ENCODE measurements around the gene IPMK. TPM values are rescaled to one million over a fixed set of nuclear protein-coding genes. Genes with fewer than 3 reads are reported as not detected.
"Not testable (repeated sequence)": the region's sequence is repeated elsewhere in the genome, so short reads cannot be mapped to it uniquely, and the experiment has no call there.

Gene IPMK
- total and polyA plus RNA-seq, 8 donors = 4.7 to 8.1 (median 6.9) TPM

DNA sequence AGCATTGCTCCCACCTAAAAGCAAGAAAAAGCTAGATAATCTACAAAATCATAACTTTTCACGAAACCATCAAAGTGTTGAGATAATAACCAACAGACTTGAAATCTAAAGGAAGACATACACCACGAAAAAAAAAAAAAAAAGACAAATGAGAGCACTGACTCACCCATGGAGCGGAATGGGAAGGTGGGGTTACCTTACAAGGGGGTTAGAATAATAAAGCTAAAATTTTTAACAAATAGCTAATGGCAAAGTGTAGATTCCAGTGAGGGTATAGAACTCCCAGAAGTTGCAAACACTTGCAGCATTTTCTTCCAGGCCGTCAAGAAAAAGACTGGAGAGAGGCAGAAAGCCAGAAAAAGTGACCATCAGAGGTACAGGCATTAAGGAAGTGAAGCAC lies 27.2 kb downstream of the IPMK start:
- Histone ChIP-seq H3K9me3 (no peaks in the 10 kb centered on the region), H3K4me3 (no peak overlapping the region), H3K36me3 (peaks cover 0 to 18% of the 10 kb centered on the region in 2 donors), H3K27me3 (no peaks in the 10 kb centered on the region), H3K27ac (no peak overlapping the region), H3K4me1 (no peaks in the 10 kb centered on the region)
- TF ChIP-seq, protein P1, sequence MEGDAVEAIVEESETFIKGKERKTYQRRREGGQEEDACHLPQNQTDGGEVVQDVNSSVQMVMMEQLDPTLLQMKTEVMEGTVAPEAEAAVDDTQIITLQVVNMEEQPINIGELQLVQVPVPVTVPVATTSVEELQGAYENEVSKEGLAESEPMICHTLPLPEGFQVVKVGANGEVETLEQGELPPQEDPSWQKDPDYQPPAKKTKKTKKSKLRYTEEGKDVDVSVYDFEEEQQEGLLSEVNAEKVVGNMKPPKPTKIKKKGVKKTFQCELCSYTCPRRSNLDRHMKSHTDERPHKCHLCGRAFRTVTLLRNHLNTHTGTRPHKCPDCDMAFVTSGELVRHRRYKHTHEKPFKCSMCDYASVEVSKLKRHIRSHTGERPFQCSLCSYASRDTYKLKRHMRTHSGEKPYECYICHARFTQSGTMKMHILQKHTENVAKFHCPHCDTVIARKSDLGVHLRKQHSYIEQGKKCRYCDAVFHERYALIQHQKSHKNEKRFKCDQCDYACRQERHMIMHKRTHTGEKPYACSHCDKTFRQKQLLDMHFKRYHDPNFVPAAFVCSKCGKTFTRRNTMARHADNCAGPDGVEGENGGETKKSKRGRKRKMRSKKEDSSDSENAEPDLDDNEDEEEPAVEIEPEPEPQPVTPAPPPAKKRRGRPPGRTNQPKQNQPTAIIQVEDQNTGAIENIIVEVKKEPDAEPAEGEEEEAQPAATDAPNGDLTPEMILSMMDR (IDR thresholded peaks at IDR 0.05) = no peak
- no peak for DNase-seq
- intact Hi-C loops (cut with DNase I) = no loop called here
- no peak for ATAC-seq

DNA sequence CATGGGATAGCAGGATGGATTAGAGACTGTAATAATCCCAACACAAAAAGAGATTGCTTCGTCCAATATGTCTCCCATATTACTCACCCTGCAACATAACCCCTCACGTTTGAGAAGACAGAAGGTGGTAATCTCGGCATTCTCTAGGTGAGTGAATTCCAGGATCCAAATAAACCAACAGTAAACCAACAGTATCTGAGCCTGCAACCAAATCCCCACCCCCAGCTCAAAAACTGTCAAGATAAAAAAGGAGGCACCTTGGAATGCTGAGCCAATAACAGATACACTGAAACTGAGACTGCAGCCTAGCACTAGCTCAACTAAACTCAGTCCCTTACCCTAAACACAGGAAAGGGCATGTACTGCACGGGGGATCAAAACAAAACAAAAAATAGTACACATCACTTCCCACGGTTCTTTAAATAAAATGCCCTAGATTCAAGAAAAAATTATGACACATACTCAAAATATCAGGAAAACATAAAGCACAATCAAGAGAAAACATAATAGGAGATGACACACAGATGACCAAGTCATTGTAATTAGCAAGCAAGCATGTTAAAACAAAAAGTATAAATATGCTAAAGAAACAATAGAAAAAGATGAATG lies 28.0 kb downstream of the IPMK start:
- H3K27ac ChIP-seq = no peak overlapping the region
- intact Hi-C loops (cut with DNase I) = no loop called here
- TF ChIP-seq, protein P1 (IDR thresholded peaks at IDR 0.05) = no peak
- no peaks in the 10 kb centered on the region for H3K9me3 ChIP-seq
- no peak for DNase-seq
- no peak overlapping the region for H3K4me3 ChIP-seq
- H3K4me1 ChIP-seq = no peaks in the 10 kb centered on the region
- H3K27me3 ChIP-seq = no peaks in the 10 kb centered on the region
- peaks cover 0 to 25% of the 10 kb centered on the region in 2 donors for H3K36me3 ChIP-seq
- ATAC-seq = no peak

DNA sequence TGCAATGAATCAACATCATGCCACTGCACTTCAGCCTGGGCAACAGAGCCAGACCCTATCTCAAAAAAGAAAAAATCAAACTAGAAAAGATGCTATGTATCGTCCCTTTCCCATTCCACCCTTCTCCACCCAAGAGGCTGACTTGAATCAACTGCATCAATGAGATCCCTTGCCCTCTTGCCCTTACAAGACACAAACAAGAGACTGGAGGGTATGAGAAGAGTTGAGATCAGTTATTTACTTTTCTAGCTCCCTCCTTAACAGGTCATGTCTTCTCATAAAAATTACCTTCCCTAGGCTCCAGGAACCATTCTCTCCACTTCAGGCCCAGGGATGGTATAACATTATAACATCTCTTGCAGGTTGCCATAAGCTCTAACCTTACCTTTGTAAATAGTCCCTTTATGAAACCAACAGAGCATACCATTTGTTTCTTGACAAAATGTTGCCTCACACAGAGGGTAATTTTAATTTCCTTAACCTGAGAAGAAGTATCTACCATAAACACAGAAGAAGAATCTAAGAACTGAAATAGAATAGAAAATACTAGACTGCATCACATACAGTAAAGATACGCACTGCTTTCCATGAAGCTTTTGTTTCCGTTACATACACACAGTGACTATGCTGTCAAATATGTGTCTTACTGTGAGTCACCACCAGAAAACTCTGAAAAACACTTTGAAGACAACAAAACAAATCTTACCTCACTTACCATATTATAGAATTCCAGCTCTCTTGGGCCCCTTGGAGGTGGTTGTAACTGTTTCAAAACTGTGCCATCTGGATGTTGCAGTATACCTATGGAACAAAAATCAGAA lies 30.5 kb downstream of the IPMK start:
- no peak for DNase-seq
- Histone ChIP-seq H3K9me3 (peaks cover 0 to 4% of the 10 kb centered on the region in 2 donors), H3K27me3 (no peaks in the 10 kb centered on the region), H3K27ac (no peak overlapping the region), H3K4me3 (no peak overlapping the region), H3K4me1 (no peaks in the 10 kb centered on the region), H3K36me3 (peaks cover 0 to 31% of the 10 kb centered on the region in 2 donors)
- TF ChIP-seq, protein P1 (IDR thresholded peaks at IDR 0.05) = no peak
- no peak for ATAC-seq
- intact Hi-C loops (cut with DNase I) = no loop called here

DNA sequence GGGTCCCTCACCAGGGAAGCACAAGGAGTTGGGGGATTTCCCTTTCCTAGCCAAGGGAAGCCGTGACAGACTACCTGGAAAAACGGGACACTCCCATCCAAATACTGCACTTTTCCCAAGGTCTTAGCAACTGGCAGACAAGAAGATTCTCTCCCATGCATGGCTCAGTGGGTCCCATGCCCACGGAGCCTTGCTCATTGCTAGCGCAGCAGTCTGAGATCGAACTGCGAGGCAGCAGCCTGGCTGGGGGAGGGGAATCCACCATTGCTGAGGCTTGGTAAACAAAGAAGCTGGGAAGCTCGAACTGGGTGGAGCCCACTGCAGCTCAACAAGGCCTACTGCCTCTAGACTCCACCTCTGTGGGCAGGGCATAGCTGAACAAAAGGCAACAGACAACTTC lies 37.8 kb downstream of the IPMK start:
- intact Hi-C loops (cut with DNase I); H3K4me3 ChIP-seq; H3K27me3 ChIP-seq; H3K27ac ChIP-seq; H3K4me1 ChIP-seq; DNase-seq; ATAC-seq; H3K9me3 ChIP-seq: not testable (repeated sequence)
- peaks cover 0 to 37% of the 10 kb centered on the region in 2 donors for H3K36me3 ChIP-seq

DNA sequence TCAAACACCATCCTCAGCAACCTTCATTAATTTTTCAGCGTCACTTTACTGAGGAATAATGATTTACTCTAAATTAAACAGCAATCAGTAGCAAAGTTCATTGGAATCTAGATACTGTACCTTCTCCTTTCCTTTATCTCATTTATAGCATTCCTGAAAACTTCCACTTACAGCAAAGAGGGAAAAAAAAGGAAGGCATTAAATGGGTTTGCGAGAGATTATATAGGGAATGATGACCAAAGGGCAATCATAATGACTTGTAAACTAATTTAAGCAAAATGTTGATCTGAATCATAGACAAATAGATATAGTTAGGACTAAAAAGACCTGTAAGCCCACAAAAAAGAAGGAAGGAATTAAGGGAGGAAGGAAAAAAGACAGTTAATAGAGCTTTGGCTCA lies 42.0 kb downstream of the IPMK start:
- DNase-seq (no peak), ATAC-seq (no peak)
- Histone ChIP-seq H3K4me3 (no peak overlapping the region), H3K36me3 (peaks cover 0 to 18% of the 10 kb centered on the region in 2 donors), H3K27ac (no peak overlapping the region), H3K9me3 (no peaks in the 10 kb centered on the region), H3K4me1 (no peaks in the 10 kb centered on the region), H3K27me3 (no peaks in the 10 kb centered on the region)
- TF ChIP-seq, protein P1 (IDR thresholded peaks at IDR 0.05) = no peak
- intact Hi-C loops (cut with DNase I) = no loop called here
